ENCODE data around the gene CDK4. TPM values are rescaled to one million over a fixed set of nuclear protein-coding genes. Genes with fewer than 3 reads are reported as not detected.

The CDK4 gene
- total RNA-seq, 2 donors from 2014 or later = 20.8 to 21.3 TPM

DNA sequence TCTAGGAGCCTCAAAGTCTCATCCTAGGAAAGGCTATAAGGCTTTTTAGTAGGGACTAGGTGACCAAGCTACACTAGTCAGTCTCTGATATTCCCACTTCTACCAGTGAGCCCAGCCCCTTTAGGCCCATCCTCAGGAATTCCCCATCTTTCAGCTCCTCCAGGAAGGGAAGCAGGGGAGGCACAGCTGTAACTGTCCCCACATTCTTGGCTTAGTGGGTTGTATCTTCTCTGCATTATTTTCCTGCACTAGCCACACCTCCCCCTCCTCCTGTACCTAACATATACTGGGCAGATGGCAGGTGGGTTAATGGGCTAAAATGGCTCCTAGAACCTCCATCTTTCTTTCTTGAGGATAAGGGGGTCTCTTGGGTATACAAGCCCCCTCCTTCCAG lies 15.2 kb upstream of the CDK4 start:
- peaks cover 19% of the 10 kb centered on the region for H3K27me3 Mint-ChIP-seq
- no peak overlapping the region for H3K4me3 Mint-ChIP-seq
- no peak for ATAC-seq
- H3K27ac Mint-ChIP-seq = no peak overlapping the region
- H3K9me3 ChIP-seq (ENCODE audit: control insufficient read depth, low read length, poor library complexity, severe bottlenecking) = no peaks in the 10 kb centered on the region
- DNase-seq = no peak
- peaks cover 38% of the 10 kb centered on the region for H3K4me1 Mint-ChIP-seq
- H3K36me3 Mint-ChIP-seq (ENCODE audit: low read depth) = peaks cover 3% of the 10 kb centered on the region

DNA sequence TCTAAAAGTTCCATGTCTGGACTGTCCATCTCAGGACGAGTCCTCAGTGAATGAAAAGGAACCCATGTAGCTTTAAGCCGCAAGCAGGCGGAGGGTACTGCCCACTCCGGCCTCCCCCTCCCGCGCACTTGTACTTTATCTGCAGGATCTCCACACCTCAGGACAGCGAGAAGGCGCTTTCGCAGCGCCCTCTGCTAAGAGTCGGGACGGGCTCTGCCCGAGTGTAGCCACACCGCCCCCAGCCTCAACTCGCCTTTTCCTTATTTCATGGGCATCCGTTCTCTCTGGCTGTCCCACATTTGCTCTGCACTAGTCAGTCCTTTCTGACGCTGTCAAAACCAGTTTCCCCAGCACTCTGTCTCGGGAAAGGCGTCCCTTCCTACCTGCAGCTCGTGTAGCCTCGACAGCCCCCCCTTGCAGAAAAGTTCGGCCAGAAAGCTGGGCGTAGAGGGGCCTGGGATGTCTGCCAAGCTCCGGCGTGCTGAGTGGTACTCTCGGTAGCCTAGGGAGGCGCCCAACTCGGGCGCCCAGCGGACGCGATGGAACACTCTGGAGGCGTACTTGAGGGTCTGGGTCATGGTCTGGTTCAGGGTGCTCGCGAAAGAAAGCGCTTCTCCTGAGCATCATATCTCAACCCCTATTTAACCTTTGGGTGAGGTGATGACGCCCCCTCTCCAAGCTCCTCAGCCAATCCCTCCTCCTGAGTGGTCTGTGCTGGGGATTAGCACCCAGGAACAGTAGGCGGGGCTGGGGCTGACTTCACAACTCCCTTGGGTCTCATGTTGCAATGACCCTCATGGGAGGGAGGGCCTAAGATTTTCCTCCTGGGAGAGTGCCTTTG lies 14.6 kb upstream of the CDK4 start, which contains the start of gene CYP27B1:
TSS of gene CYP27B1 (minus strand) at position 615 of the 841 bp plus-strand sequence. CDS start at position 578, 37 bp downstream.
- peak within 1 kb of the TSS; percentile 92 for H3K4me3 Mint-ChIP-seq
- peaks cover 19% of the 10 kb centered on the region for H3K27me3 Mint-ChIP-seq
- H3K4me1 Mint-ChIP-seq = peaks cover 35% of the 10 kb centered on the region
- no peaks in the 10 kb centered on the region for H3K9me3 ChIP-seq (ENCODE audit: control insufficient read depth, low read length, poor library complexity, severe bottlenecking)
- DNase-seq (no peak), ATAC-seq (peak; percentile 11)
- peaks cover 3% of the 10 kb centered on the region for H3K36me3 Mint-ChIP-seq (ENCODE audit: low read depth)
- H3K27ac Mint-ChIP-seq = no peak within 1 kb of the TSS

DNA sequence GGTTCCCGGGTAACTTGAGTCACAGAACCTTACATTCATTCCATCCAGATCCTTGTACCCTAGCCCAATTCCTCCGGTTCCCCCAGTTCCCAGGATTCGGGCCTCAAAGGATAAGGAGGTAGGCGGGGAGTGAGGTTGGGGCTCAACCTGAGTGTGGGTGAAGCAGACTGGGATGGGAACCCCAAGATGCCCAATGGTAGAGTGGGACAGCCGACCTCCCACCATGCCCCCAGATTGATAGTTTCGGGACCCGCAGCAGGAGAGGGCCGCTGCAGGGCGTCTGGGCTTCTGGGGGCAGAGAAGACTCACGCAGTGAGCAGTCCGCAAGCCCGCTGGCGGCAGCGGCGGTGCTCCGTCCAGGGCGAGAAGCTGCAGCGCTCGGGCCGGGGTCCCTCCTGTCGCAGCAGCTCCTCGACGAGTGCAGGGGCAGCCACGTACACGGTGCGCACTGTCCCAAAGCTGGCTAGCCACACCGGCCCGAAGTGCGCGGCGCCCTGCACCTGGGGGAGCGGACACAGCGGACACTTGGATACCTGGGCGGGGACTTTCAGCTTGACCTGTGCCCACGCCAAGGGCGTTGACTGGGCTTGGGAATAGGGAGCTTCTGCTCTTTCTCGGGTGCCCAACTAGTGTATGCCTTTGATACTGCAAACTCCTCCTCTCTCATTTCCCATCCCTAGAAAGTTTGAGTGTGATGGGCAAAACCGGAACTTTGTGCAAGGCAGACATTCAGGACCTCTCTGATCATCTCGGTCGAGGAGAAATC lies 13.8 kb upstream of the CDK4 start:
- peak overlapping the region; percentile 75 for H3K27ac Mint-ChIP-seq
- peaks cover 19% of the 10 kb centered on the region for H3K27me3 Mint-ChIP-seq
- peak; percentile 21 for ATAC-seq

DNA sequence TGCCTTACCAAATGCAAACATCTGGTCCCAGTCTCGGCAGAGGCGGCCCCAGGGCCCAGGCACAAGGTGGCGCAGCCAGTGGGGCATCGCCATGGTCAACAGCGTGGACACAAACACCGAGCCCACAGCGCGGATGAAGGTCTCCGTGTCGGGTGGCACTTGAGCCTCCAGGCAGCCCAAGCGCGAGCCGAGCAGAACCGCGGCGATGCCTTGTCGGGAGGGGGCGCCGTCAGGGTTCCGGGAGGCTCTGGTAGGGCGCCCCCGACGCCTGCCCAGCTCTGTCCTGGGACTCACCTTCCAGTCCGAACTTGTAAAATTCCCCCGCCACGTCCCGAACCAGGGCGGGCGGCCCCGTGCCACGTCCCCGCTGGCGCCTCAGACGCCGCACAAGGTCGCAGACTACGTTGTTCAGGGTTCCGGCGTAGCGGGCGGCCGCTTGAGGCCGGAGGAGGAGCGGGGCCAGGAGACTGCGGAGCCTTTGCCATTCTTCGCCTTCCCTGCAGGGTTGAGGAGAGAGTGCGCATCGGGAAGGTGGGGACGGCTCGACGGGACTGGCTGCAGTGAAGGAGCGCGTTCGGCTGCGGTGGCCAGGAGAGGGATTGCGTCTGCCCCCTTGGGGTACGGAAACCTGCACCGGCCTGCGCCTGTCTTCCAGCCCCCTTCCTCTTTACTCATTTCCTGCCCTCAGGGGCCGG lies 13.0 kb upstream of the CDK4 start:
- Mint-ChIP-seq H3K4me1 (peaks cover 33% of the 10 kb centered on the region), H3K27me3 (peaks cover 19% of the 10 kb centered on the region), H3K27ac (peak overlapping the region; percentile 75), H3K4me3 (peak overlapping the region; percentile 92), H3K36me3 (ENCODE audit: low read depth) (peaks cover 3% of the 10 kb centered on the region)
- DNase-seq (peak; percentile 41 to 50 (median 46)), ATAC-seq (peak; percentile 83)
- no peaks in the 10 kb centered on the region for H3K9me3 ChIP-seq (ENCODE audit: control insufficient read depth, low read length, poor library complexity, severe bottlenecking)

More for the DNA sequence above, 13.8 kb upstream of the CDK4 start:
- peak overlapping the region; percentile 92 for H3K4me3 Mint-ChIP-seq
- H3K9me3 ChIP-seq (ENCODE audit: control insufficient read depth, low read length, poor library complexity, severe bottlenecking) = no peaks in the 10 kb centered on the region
- DNase-seq = no peak
- peaks cover 33% of the 10 kb centered on the region for H3K4me1 Mint-ChIP-seq
- H3K36me3 Mint-ChIP-seq (ENCODE audit: low read depth) = peaks cover 3% of the 10 kb centered on the region

DNA sequence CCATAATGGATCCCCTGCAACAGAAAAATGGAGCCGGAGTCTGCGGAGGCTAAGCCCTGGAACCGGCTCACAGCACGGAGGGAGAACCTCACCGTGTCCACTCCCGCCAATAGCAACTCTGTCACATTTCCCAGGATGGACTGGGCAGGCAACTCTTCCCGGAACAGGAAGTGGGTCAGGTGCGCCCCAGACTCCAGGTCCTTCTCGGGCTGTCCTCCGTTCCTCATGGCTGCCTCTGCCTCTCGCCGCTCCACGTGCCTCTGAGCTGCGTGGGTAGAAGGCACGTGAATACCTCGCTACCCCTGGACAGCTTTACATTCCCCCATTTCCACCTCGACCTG lies 12.5 kb upstream of the CDK4 start:
- DNase-seq (no peak), ATAC-seq (peak; percentile 30)
- no peak overlapping the region for H3K27ac Mint-ChIP-seq
- H3K27me3 Mint-ChIP-seq = peaks cover 19% of the 10 kb centered on the region
- peaks cover 31% of the 10 kb centered on the region for H3K4me1 Mint-ChIP-seq
- peak overlapping the region; percentile 92 for H3K4me3 Mint-ChIP-seq
- no peaks in the 10 kb centered on the region for H3K36me3 Mint-ChIP-seq (ENCODE audit: low read depth)
- no peaks in the 10 kb centered on the region for H3K9me3 ChIP-seq (ENCODE audit: control insufficient read depth, low read length, poor library complexity, severe bottlenecking)

DNA sequence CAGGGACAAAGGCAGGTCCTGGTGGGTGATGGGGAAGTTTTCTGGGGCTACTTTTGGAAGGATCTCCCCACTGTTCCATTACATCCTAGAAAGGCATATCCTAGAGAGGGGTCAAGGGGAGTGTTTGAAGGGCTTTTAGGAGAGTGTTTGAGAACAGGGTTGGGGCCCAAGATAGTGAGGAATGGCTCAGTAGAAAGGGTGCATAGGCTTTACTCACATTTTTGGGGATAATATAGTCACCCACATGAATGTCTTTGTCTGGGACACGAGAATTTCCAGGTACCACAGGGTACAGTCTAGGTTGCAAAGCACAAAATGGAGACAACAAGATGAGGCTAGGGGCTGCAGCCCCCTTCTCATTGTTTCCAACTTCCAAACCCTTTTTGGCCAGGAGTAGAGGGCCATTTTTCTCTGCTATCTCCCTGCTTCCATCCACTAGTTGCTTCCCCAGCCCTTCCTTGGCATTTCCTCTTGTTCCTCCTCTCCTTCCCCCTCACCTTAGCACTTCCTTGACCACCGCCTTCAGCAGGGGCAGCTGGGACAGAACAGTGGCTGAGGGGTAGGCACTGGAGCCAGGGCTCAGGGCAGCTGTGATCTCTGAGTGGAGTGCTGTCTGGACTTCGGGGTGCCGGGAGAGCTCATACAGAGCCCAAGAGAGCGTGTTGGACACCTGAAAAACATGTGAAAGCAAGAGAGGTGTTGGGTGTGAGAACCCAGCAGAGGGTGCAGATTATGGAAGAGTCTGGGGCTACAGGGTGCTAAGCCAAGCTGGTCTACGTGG lies 12.0 kb upstream of the CDK4 start:
- H3K27ac Mint-ChIP-seq = peak overlapping the region; percentile 86
- peaks cover 19% of the 10 kb centered on the region for H3K27me3 Mint-ChIP-seq
- peaks cover 36% of the 10 kb centered on the region for H3K4me1 Mint-ChIP-seq
- H3K36me3 Mint-ChIP-seq (ENCODE audit: low read depth) = no peaks in the 10 kb centered on the region
- peak overlapping the region; percentile 92 for H3K4me3 Mint-ChIP-seq
- DNase-seq (no peak), ATAC-seq (no peak)
- no peaks in the 10 kb centered on the region for H3K9me3 ChIP-seq (ENCODE audit: control insufficient read depth, low read length, poor library complexity, severe bottlenecking)

DNA sequence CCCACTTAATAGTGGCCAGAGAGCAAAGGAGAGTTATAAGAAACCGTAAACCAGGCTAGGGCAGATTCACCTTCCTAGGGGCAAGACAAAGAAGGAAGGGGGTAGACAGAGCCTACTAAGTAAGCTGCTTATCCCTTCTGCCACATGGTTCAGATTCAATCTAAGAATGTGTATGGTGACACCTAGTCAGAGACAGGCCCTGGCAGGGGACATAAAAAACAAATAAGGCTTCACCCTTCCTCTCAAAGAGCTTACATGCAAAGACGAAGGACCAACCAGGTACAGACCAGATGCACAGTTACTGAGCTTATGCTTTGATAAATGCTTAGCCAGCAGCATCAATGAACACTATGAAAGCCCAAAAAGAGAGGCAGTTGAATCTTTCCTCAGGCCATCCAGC lies 10.4 kb upstream of the CDK4 start:
- no peak for ATAC-seq
- Mint-ChIP-seq H3K4me1 (peaks cover 39% of the 10 kb centered on the region), H3K36me3 (ENCODE audit: low read depth) (no peaks in the 10 kb centered on the region), H3K27me3 (peaks cover 19% of the 10 kb centered on the region), H3K27ac (no peak overlapping the region), H3K4me3 (no peak overlapping the region)
- no peak for DNase-seq
- no peaks in the 10 kb centered on the region for H3K9me3 ChIP-seq (ENCODE audit: control insufficient read depth, low read length, poor library complexity, severe bottlenecking)

DNA sequence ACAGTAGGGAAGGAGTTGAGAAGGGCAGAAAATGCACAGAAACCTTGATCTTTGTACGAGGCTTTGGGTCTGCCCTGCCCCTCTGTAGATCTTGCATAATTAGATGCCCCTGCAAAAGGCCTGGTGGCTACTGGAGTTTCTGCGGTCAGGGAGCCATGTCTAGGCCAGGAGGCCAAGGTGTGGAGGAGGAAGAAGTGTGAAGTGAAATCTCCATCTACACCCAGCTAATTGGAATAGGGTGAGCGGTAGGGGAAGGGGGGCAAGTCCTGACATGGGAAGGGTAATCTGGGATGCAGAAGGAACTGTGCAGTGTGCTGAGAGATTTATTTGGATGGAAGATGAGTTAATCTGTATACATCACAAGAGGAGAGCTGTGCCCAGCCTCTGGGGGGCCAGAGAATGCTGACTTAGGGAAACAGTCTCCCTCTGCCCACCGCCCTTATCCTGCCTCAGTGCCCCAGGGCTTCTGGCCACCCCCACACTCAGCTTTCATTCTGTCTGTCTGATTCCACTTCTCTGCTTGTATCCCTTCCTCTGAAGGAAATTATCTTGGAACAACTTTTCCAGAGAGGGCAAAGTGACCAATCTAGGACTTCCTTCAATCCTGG lies 9.4 kb upstream of the CDK4 start:
- Mint-ChIP-seq H3K27ac (no peak overlapping the region), H3K27me3 (peaks cover 14% of the 10 kb centered on the region), H3K36me3 (ENCODE audit: low read depth) (no peaks in the 10 kb centered on the region), H3K4me3 (no peak overlapping the region), H3K4me1 (peaks cover 43% of the 10 kb centered on the region)
- DNase-seq (no peak), ATAC-seq (no peak)
- H3K9me3 ChIP-seq (ENCODE audit: control insufficient read depth, low read length, poor library complexity, severe bottlenecking) = no peaks in the 10 kb centered on the region

DNA sequence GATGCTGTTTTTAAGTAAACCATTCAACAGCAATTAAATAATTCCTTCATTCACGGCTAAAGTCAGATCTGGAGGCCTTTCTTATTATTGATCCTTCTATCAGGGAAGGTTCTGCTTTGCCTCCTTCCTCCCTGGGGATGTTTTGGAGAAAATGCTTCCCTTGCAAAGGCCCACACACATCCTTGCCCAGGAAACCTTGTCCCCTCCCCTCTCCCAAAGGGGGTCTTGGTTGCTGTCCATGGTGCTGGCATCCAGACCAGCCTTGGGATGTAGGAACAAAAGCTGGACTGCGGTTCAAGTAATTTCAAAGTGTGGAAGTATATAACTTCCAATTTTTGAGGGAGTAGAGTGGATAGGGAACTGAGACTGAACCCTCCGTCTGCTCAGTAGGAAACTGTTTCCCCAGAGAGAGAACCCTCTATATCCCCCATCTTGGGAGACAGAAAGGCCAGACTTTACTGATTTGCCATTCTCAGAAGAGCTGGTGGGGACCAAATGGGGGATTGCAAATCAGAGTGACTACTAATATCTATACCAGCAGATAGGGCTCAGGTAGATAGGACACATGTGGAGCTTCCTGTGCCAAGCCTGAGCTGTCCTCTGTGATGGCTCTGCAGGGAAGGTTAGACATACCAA lies 8.4 kb upstream of the CDK4 start:
- peaks cover 43% of the 10 kb centered on the region for H3K4me1 Mint-ChIP-seq
- DNase-seq (no peak), ATAC-seq (no peak)
- no peak overlapping the region for H3K4me3 Mint-ChIP-seq
- no peaks in the 10 kb centered on the region for H3K9me3 ChIP-seq (ENCODE audit: control insufficient read depth, low read length, poor library complexity, severe bottlenecking)
- H3K27me3 Mint-ChIP-seq = peaks cover 12% of the 10 kb centered on the region
- no peak overlapping the region for H3K27ac Mint-ChIP-seq
- no peaks in the 10 kb centered on the region for H3K36me3 Mint-ChIP-seq (ENCODE audit: low read depth)

DNA sequence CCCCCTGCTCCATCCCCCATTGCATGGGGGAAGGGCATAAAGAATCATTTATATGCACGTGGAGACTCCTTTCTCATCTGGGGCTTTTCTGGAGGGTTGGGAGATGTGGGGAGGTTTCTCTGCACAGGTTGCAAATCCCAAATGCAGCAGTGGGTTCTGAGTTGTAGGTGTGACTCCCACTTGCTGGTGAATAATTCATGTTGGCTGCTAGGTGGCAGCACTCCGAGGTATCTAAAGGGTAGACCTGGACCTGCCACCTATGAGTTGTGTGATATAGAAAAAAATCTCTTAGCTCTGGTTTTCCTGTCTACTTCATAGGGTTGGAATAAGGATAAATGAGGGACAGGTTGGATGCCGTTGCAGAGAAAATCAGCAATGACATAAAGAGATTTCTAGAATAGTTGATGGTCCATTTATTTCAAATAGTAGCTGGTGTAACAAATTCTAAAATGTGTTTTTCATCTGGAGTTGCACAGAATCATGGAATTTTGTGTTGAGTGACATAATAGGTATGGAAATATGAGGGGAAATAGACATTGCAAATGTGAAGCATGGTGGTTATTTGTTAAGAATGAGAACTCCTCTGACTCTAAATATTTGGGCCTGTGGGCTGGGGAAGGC lies 7.4 kb upstream of the CDK4 start:
- no peaks in the 10 kb centered on the region for H3K9me3 ChIP-seq (ENCODE audit: control insufficient read depth, low read length, poor library complexity, severe bottlenecking)
- ATAC-seq = peak; percentile 24
- Mint-ChIP-seq H3K4me3 (peak overlapping the region; percentile 52), H3K36me3 (ENCODE audit: low read depth) (no peaks in the 10 kb centered on the region), H3K27me3 (peaks cover 11% of the 10 kb centered on the region), H3K27ac (peak overlapping the region; percentile 90), H3K4me1 (peaks cover 38% of the 10 kb centered on the region)
- no peak for DNase-seq

DNA sequence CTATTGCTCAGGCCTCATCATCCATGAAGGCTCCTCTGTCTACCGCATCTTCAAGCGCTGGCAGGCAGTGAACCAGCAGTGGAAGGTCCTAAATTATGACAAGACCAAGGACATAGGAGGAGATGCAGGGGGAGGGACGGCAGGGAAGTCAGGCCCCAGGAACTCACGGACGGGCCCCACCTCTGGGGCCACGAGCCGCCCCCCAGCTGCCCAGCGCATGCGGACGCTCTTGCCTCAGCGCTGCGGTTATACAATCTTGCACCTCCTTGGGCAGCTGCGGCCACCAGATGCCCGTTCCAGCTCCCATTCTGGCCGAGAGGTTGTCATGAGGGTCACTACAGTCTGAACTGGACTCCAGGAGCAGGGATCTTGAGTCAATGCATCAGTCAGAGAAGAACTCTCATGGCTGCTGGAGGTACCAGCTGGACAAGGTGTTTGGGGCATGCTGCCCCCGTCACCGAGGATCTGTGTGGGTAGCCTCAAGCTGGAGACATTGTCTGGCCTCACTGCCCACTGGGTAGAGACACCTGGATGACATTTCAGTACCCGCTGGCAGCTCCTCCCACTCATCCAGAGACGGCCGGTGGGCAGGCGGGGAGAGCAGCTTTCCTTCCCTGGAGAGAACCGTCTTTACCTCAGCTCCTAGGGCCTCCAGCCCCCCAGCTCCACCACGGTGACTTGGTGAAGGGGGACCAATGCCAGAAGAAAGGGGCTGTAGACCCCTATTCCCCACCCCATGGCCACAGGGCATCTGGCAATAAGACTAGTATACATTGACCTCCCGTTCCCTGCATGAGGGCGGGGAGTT lies 6.6 kb upstream of the CDK4 start:
- Mint-ChIP-seq H3K4me3 (peak overlapping the region; percentile 15), H3K36me3 (ENCODE audit: low read depth) (no peaks in the 10 kb centered on the region), H3K27me3 (peaks cover 5% of the 10 kb centered on the region), H3K27ac (peak overlapping the region; percentile 90), H3K4me1 (peaks cover 40% of the 10 kb centered on the region)
- DNase-seq (no peak), ATAC-seq (no peak)
- no peaks in the 10 kb centered on the region for H3K9me3 ChIP-seq (ENCODE audit: control insufficient read depth, low read length, poor library complexity, severe bottlenecking)
